ENCODE results near the gene CELF3. TPM values are rescaled to one million over a fixed set of nuclear protein-coding genes. Genes with fewer than 3 reads are reported as not detected.
"Not testable (repeated sequence)": the region's sequence is repeated elsewhere in the genome, so short reads cannot be mapped to it uniquely, and the experiment has no call there.

The CELF3 gene
- total RNA-seq, 2 experiments from 2014 or later: not detected

- no peaks in the 10 kb centered on the region for H3K9me3 Mint-ChIP-seq
- peaks cover 6% of the 10 kb centered on the region for H3K36me3 Mint-ChIP-seq
- no peaks in the 10 kb centered on the region for H3K4me1 Mint-ChIP-seq (ENCODE audit: low read depth)
- ChIA-PET CTCF (interaction anchor here (1.0 to 1.4 kb wide), 4 partner anchors 9 to 152 kb away, joined by 3 to 6 read pairs (median 4); no protein-coding TSS in a partner anchor), POLR2A (no interaction called here)
- no peak for DNase-seq
- no peak overlapping the region for H3K27ac Mint-ChIP-seq
- no peaks in the 10 kb centered on the region for H3K27me3 Mint-ChIP-seq
- no peak overlapping the region for H3K4me3 Mint-ChIP-seq
- intact Hi-C loops (cut with micrococcal nuclease): no loop called here
These were observed 32.5 kb downstream of the CELF3 start for GRCh38 chr1:151684128-151684527.

DNA sequence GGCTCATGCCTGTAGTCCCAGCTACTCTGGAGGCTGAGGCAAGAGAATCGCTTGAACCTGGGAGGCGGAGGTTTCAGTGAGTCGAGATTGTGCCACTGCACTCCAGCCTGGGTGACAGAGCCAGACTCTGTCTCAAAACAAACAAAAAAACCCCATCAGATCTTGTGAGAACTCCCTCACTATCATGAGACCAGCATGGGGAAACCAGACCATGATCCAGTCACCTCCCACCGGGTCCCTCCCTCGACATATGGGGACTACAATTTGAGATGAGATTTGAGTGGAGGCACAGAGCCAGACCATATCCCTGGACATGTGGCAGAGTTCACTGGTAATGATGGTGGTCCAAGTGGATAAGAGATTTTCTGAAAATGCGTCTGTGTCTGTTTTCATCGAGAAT lies 33.7 kb downstream of the CELF3 start:
- intact Hi-C loops (cut with micrococcal nuclease); H3K27me3 Mint-ChIP-seq; H3K36me3 Mint-ChIP-seq; H3K4me1 Mint-ChIP-seq (ENCODE audit: low read depth); H3K27ac Mint-ChIP-seq; H3K9me3 Mint-ChIP-seq; POLR2A ChIA-PET; H3K4me3 Mint-ChIP-seq; DNase-seq: not testable (repeated sequence)
- CTCF ChIA-PET: interaction anchor here (1.4 kb wide), 1 partner anchor 11 kb away, joined by 3 read pairs; no protein-coding TSS in a partner anchor

DNA sequence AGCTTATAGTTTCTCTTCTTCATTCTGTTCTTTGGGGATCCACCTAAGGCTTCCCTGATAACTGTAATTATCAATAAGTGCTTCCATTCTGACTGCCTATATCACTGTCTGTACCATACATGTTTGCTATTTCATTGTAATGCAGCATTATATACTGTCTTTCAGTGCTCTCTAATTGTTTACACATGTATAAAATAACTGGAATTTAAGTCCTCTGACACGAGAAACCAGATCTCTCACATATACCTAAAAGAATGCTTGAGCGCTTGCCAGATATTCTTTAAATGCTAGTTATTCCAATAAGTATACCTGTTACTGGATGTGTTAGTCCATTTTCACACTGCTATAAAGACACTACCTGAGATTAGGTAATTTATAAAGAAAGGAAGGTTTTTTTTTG lies 34.7 kb downstream of the CELF3 start:
- no peaks in the 10 kb centered on the region for H3K27me3 Mint-ChIP-seq
- peaks cover 5% of the 10 kb centered on the region for H3K36me3 Mint-ChIP-seq
- no peak overlapping the region for H3K4me3 Mint-ChIP-seq
- no peaks in the 10 kb centered on the region for H3K9me3 Mint-ChIP-seq
- no peak overlapping the region for H3K27ac Mint-ChIP-seq
- DNase-seq: no peak
- no peaks in the 10 kb centered on the region for H3K4me1 Mint-ChIP-seq (ENCODE audit: low read depth)
- POLR2A ChIA-PET: no interaction called here
- CTCF ChIA-PET: interaction anchor here (1.2 kb wide), 1 partner anchor 8 kb away, joined by 4 read pairs; no protein-coding TSS in a partner anchor
- intact Hi-C loops (cut with micrococcal nuclease): no loop called here

- CTCF ChIA-PET: interaction anchor here (1.0 to 1.2 kb wide), 2 partner anchors 9 to 87 kb away, joined by 3 to 4 read pairs; no protein-coding TSS in a partner anchor
- Mint-ChIP-seq H3K4me1 (ENCODE audit: low read depth) (no peaks in the 10 kb centered on the region), H3K36me3 (peaks cover 5% of the 10 kb centered on the region), H3K4me3 (no peak overlapping the region), H3K27me3 (no peaks in the 10 kb centered on the region), H3K9me3 (no peaks in the 10 kb centered on the region), H3K27ac (no peak overlapping the region)
- intact Hi-C loops (cut with micrococcal nuclease): no loop called here
- POLR2A ChIA-PET: no interaction called here
- no peak for DNase-seq
These were observed 35.8 kb downstream of the CELF3 start for GRCh38 chr1:151680826-151681225.

DNA sequence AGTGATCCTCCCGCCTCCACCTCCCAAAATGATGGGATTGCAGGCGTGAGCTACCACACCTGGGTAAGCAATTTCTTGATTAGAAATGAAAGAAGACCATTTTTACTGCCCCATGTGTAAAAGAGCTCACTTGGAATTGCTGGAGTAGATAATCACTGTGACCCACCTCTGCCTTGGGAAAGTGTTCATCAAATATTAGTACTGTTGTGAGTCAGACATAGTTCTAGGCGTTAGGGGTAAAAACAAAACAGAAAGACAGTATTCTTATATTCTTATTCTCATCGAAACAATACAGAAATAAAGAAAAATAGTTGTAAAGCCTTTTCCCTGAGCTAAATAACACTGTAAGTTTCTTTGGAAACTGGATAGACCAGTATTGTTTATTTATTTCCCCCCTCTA lies 36.2 kb downstream of the CELF3 start:
- no peak overlapping the region for H3K4me3 Mint-ChIP-seq
- peaks cover 5% of the 10 kb centered on the region for H3K36me3 Mint-ChIP-seq
- no peaks in the 10 kb centered on the region for H3K4me1 Mint-ChIP-seq (ENCODE audit: low read depth)
- no peak for DNase-seq
- ChIA-PET CTCF (interaction anchor here (0.6 to 1.0 kb wide), 2 partner anchors 10 to 86 kb away, joined by 3 read pairs; no protein-coding TSS in a partner anchor), POLR2A (no interaction called here)
- H3K9me3 Mint-ChIP-seq: no peaks in the 10 kb centered on the region
- no peaks in the 10 kb centered on the region for H3K27me3 Mint-ChIP-seq
- no peak overlapping the region for H3K27ac Mint-ChIP-seq
- intact Hi-C loops (cut with micrococcal nuclease): no loop called here

- DNase-seq: no peak
- no peak overlapping the region for H3K4me3 Mint-ChIP-seq
- no peaks in the 10 kb centered on the region for H3K9me3 Mint-ChIP-seq
- no peaks in the 10 kb centered on the region for H3K27me3 Mint-ChIP-seq
- no peak overlapping the region for H3K27ac Mint-ChIP-seq
- H3K4me1 Mint-ChIP-seq (ENCODE audit: low read depth): no peaks in the 10 kb centered on the region
- ChIA-PET CTCF (no interaction called here), POLR2A (no interaction called here)
- peaks cover 34% of the 10 kb centered on the region for H3K36me3 Mint-ChIP-seq
- intact Hi-C loops (cut with micrococcal nuclease): no loop called here
These were observed 43.2 kb downstream of the CELF3 start for GRCh38 chr1:151673407-151673806.

GRCh38 chr1:151670036-151670675 lies 46.4 kb downstream of the CELF3 start:
- peaks cover 40% of the 10 kb centered on the region for H3K36me3 Mint-ChIP-seq
- H3K4me3 Mint-ChIP-seq; H3K27ac Mint-ChIP-seq; H3K27me3 Mint-ChIP-seq; H3K9me3 Mint-ChIP-seq; H3K4me1 Mint-ChIP-seq (ENCODE audit: low read depth); POLR2A ChIA-PET; CTCF ChIA-PET; intact Hi-C loops (cut with micrococcal nuclease); DNase-seq: not testable (repeated sequence)

- H3K36me3 Mint-ChIP-seq: peaks cover 39% of the 10 kb centered on the region
- ChIA-PET POLR2A (interaction anchor here (0.6 kb wide), 1 partner anchor 420 kb away, joined by 3 read pairs; no protein-coding TSS in a partner anchor), CTCF (interaction anchor here (0.7 kb wide), 1 partner anchor 67 kb away, joined by 3 read pairs; no protein-coding TSS in a partner anchor)
- no peaks in the 10 kb centered on the region for H3K27me3 Mint-ChIP-seq
- intact Hi-C loops (cut with micrococcal nuclease): no loop called here
- no peak overlapping the region for H3K27ac Mint-ChIP-seq
- H3K4me1 Mint-ChIP-seq (ENCODE audit: low read depth): no peaks in the 10 kb centered on the region
- no peak overlapping the region for H3K4me3 Mint-ChIP-seq
- no peaks in the 10 kb centered on the region for H3K9me3 Mint-ChIP-seq
- no peak for DNase-seq
These were observed 48.5 kb downstream of the CELF3 start for GRCh38 chr1:151668090-151668489.

DNA sequence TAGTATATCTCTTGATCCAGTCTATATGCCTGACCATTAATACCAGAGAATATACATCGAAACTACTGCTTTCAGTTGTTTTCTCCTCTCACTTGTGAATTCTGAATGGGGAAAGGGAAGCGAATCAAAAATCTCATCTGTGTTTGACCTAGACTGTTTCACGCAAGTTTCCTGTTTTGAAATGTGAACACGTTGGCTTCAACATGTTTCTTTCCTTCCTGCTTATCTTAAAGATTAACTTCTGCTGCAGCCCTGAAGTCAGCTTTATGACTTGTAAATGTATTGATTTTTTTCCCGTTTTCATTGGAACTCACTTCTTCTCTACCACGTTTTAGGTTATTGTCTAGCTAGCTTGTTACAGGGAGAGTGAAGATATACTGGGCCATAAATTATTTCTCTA lies 54.9 kb downstream of the CELF3 start:
- Mint-ChIP-seq H3K4me3 (no peak overlapping the region), H3K9me3 (no peaks in the 10 kb centered on the region), H3K27me3 (no peaks in the 10 kb centered on the region), H3K4me1 (ENCODE audit: low read depth) (peaks cover 6% of the 10 kb centered on the region), H3K27ac (peak overlapping the region; percentile 4), H3K36me3 (peaks cover 25% of the 10 kb centered on the region)
- ChIA-PET CTCF (interaction anchor here (0.7 kb wide), 1 partner anchor 13 kb away, joined by 3 read pairs; no protein-coding TSS in a partner anchor), POLR2A (no interaction called here)
- DNase-seq: no peak
- intact Hi-C loops (cut with micrococcal nuclease): no loop called here

DNA sequence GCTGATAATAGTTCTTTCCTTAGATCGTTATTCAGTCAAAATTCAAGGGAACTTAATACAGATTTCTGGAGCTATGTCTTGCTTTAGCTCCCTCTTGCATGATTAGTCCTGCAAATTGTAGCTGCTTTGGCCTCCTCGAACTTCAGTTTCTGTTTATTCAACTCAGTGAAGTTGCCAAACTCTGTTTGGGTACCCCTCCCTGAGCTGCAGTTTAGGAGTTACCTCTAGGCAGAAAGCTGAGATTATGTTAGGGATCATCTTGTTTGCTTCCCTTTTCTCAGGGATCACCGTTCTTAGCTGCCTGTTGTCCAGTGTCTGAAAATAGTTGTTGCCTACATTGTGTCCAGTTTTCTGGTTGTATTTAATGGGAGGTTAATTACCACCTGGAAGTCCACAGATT lies 61.2 kb downstream of the CELF3 start:
- CTCF ChIA-PET: interaction anchor here (1.1 to 3.0 kb wide), 2 partner anchors 61 to 181 kb away, joined by 3 to 12 read pairs; no protein-coding TSS in a partner anchor
- no peak overlapping the region for H3K27ac Mint-ChIP-seq

DNA sequence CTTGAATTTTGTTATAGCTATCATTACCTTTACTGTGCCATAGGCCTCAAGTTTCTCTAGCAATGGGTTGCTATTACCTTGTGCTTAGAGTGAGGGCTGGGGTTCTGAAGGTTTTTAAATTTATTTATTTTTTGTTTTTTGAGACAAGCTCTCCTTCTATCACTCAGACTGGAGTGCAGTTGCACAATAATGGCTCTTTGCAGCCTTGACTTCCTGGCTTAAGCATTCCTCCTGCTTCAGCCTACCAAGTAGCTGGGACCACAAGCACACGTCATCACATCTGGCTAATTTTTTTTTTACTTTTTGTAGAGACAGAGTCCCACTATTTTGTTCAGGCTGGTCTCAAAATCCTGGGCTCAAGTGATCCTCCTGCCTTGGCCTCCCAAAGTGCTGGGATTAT lies 63.2 kb downstream of the CELF3 start:
- no peak overlapping the region for H3K27ac Mint-ChIP-seq
- CTCF ChIA-PET: no interaction called here
- POLR2A ChIA-PET: no interaction called here

More for the DNA sequence above, 61.2 kb downstream of the CELF3 start:
- no peak for DNase-seq
- Mint-ChIP-seq H3K36me3 (peaks cover 13% of the 10 kb centered on the region), H3K27me3 (no peaks in the 10 kb centered on the region), H3K9me3 (no peaks in the 10 kb centered on the region), H3K4me3 (no peak overlapping the region), H3K4me1 (ENCODE audit: low read depth) (peaks cover 11% of the 10 kb centered on the region)
- POLR2A ChIA-PET: interaction anchor here (0.9 kb wide), 1 partner anchor 128 kb away, joined by 3 read pairs; no protein-coding TSS in a partner anchor
- intact Hi-C loops (cut with micrococcal nuclease): no loop called here

More for the DNA sequence above, 63.2 kb downstream of the CELF3 start:
- no peak for DNase-seq
- H3K4me1 Mint-ChIP-seq (ENCODE audit: low read depth): peaks cover 11% of the 10 kb centered on the region
- no peaks in the 10 kb centered on the region for H3K9me3 Mint-ChIP-seq
- peaks cover 8% of the 10 kb centered on the region for H3K36me3 Mint-ChIP-seq
- no peaks in the 10 kb centered on the region for H3K27me3 Mint-ChIP-seq
- intact Hi-C loops (cut with micrococcal nuclease): no loop called here
- H3K4me3 Mint-ChIP-seq: no peak overlapping the region

All from activated CD4-positive, alpha-beta memory T cell treated with anti-CD3 and anti-CD28 coated beads for 36 hours (primary cell).